HepG2 (cell line): ENCODE data around the gene WWC2. TPM values are rescaled to one million over a fixed set of nuclear protein-coding genes. Genes with fewer than 3 reads are reported as not detected.
A peak's percentile ranks its signal among the peaks of the same experiment; 100 is the strongest.

ENCODE experiments used
- CCAR2 ChIP-seq: fragments of 200-400 bp; formaldehyde crosslinking; optimal IDR thresholded peaks from 2 replicates; pipeline ENCODE3; 2018; ENCODE audit warnings: low read depth, mild to moderate bottlenecking, low read length, moderate library complexity
- FOXK1 ChIP-seq: sonication (generic); formaldehyde crosslinking; IDR thresholded peaks from 2 replicates; pipeline ENCODE4 v1.4.0; 2020; ENCODE audit warnings: low read depth, missing genetic modification reagents, borderline replicate concordance
- GTF2F1 ChIP-seq: fragments of 150-350 bp; IDR thresholded peaks from 2 replicates; pipeline ENCODE4 v1.6.1; 2014; ENCODE audit warnings: low read length
- PPARG ChIP-seq: conservative IDR thresholded peaks from 2 replicates; pipeline ENCODE4 v1.6.1; 2016; ENCODE audit warnings: missing biosample characterization, missing genetic modification reagents
- TMF1 ChIP-seq: sonication (generic); formaldehyde crosslinking; IDR thresholded peaks from 2 replicates; pipeline ENCODE4 v1.8.1; 2022; ENCODE audit warnings: low read depth, missing genetic modification reagents
- TOPORS ChIP-seq: sonication (generic); formaldehyde crosslinking; IDR thresholded peaks from 2 replicates; pipeline ENCODE4 v1.8.0; 2023; ENCODE audit warnings: mild to moderate bottlenecking, missing genetic modification reagents
- ZBTB34 ChIP-seq: sonication (generic); formaldehyde crosslinking; IDR thresholded peaks from 2 replicates; pipeline ENCODE4 v1.8.0; 2022; ENCODE audit warnings: mild to moderate bottlenecking, missing genetic modification reagents
- ZC3H13 ChIP-seq: sonication (generic); formaldehyde crosslinking; IDR thresholded peaks from 2 replicates; pipeline ENCODE4 v1.8.1; 2023; ENCODE audit warnings: mild to moderate bottlenecking, missing genetic modification reagents, moderate library complexity
- ZNF230 ChIP-seq: sonication (generic); formaldehyde crosslinking; IDR thresholded peaks from 2 replicates; pipeline ENCODE4 v1.4.0; 2020; ENCODE audit warnings: mild to moderate bottlenecking, missing genetic modification reagents
- ZNF83 ChIP-seq: sonication (generic); formaldehyde crosslinking; IDR thresholded peaks from 2 replicates; pipeline ENCODE4 v1.4.0; 2020; ENCODE audit warnings: missing genetic modification reagents, mild to moderate bottlenecking, borderline replicate concordance
- polyA plus RNA-seq, 8 experiments: library from polyadenylated mRNA; depleted of rRNA in 3 of 8; stranded (reverse) in 7 of 8; unstranded in 1 of 8; fragments of >200 nt; fragmentation: Illumina TruSeq in 4 of 8; extraction: Trizol in 4 of 8; gene quantifications; 2 replicates each; pipeline versions ENCODE4 v1.2.1 to v1.2.3, GENCODE V29; 2011 to 2016; ENCODE audit warnings: low read depth in 4 of 8, missing spikeins in 1 of 8, mixed read lengths in 1 of 8; ENCODE audit not compliant: insufficient read depth in 1 of 8
- total RNA-seq, 5 experiments: library from RNA; depleted of rRNA; stranded (reverse); fragments of >200 nt; fragmentation: Illumina TruSeq; extraction: Trizol; gene quantifications; 2 replicates each; pipeline ENCODE4 v1.2.3, GENCODE V29; 2016; ENCODE audit warnings: low read depth in 1 of 5
- TF ChIP-seq, protein P1 (sequence below): sonication (generic); formaldehyde crosslinking; IDR thresholded peaks from 2 replicates; pipeline ENCODE4 v1.5.1; 2020; ENCODE audit warnings: mild to moderate bottlenecking, moderate library complexity, missing genetic modification reagents
- TF ChIP-seq, protein P2 (sequence below): sonication (generic); formaldehyde crosslinking; IDR thresholded peaks from 2 replicates; pipeline ENCODE4 v1.4.0; 2020; ENCODE audit warnings: low read depth, missing genetic modification reagents
- TF ChIP-seq, protein P3 (sequence below): sonication (generic); formaldehyde crosslinking; IDR thresholded peaks from 2 replicates; pipeline ENCODE4 v1.4.0; 2020; ENCODE audit warnings: missing genetic modification reagents, borderline replicate concordance
- TF ChIP-seq, protein P4 (sequence below): fragments of 450-650 bp; IDR thresholded peaks from 2 replicates; pipeline ENCODE4 v1.6.1; 2017; ENCODE audit warnings: mild to moderate bottlenecking

The WWC2 gene
- total and polyA plus RNA-seq, 2 of the 13 experiments (the other 11 are each of a cell fraction or from before 2014, with no cell fraction given) = 40.0 to 50.1 TPM

DNA sequence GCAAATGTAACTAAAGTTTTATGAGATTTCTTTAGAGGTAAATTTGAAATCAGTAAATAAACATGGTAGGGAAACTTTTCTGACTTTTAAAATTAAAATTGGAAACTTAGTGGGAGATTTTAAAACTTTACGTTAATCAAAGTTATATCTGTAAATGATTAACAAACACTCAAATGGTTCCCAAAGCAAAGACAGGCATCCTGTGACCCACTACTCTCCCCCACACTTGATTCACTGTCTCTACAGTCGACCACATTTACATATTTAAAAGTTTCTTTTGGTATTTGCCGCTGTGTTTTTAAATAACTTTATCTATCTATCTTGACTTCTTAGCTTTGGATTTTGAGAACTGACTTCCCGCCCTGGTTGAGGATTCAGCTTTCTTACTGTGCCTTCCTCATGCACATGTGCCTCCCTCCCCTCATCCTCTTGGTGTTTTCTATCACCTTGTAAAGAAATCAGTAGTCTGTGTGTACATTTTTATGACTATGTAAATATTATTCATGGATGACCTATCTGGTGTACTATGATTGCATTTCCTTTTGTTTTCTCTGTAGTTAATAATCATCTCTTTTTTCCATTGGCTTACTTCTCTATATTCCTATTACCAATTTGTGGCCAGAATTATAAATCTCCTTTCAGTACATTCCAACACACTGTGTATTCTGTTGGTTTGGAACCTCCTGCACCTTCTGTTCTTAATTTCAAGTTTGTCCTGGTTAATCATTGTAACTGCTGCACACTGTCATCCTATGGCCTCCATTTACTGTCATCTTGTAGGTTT is 72.6 kb downstream of the WWC2 start (continued):
- TF ChIP-seq ZNF230 (CRISPR knock-in tag) (no peak), CCAR2 (no peak), GTF2F1 (no peak), TMF1 (CRISPR knock-in tag) (no peak), ZBTB34 (CRISPR knock-in tag) (no peak), FOXK1 (CRISPR knock-in tag) (no peak; the same call in 1 of the 2 replicates), PPARG (CRISPR knock-in tag) (0 out of 2 replicates have a peak, but pooled peaks have one; percentile 43), ZC3H13 (CRISPR knock-in tag) (no peak), ZNF83 (no peak), TOPORS (CRISPR knock-in tag) (no peak)
- TF ChIP-seq, protein P1, sequence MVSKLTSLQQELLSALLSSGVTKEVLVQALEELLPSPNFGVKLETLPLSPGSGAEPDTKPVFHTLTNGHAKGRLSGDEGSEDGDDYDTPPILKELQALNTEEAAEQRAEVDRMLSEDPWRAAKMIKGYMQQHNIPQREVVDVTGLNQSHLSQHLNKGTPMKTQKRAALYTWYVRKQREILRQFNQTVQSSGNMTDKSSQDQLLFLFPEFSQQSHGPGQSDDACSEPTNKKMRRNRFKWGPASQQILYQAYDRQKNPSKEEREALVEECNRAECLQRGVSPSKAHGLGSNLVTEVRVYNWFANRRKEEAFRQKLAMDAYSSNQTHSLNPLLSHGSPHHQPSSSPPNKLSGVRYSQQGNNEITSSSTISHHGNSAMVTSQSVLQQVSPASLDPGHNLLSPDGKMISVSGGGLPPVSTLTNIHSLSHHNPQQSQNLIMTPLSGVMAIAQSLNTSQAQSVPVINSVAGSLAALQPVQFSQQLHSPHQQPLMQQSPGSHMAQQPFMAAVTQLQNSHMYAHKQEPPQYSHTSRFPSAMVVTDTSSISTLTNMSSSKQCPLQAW (CRISPR knock-in tag) = peak; percentile 55; the same call in 1 of the 2 replicates
- TF ChIP-seq, protein P2, sequence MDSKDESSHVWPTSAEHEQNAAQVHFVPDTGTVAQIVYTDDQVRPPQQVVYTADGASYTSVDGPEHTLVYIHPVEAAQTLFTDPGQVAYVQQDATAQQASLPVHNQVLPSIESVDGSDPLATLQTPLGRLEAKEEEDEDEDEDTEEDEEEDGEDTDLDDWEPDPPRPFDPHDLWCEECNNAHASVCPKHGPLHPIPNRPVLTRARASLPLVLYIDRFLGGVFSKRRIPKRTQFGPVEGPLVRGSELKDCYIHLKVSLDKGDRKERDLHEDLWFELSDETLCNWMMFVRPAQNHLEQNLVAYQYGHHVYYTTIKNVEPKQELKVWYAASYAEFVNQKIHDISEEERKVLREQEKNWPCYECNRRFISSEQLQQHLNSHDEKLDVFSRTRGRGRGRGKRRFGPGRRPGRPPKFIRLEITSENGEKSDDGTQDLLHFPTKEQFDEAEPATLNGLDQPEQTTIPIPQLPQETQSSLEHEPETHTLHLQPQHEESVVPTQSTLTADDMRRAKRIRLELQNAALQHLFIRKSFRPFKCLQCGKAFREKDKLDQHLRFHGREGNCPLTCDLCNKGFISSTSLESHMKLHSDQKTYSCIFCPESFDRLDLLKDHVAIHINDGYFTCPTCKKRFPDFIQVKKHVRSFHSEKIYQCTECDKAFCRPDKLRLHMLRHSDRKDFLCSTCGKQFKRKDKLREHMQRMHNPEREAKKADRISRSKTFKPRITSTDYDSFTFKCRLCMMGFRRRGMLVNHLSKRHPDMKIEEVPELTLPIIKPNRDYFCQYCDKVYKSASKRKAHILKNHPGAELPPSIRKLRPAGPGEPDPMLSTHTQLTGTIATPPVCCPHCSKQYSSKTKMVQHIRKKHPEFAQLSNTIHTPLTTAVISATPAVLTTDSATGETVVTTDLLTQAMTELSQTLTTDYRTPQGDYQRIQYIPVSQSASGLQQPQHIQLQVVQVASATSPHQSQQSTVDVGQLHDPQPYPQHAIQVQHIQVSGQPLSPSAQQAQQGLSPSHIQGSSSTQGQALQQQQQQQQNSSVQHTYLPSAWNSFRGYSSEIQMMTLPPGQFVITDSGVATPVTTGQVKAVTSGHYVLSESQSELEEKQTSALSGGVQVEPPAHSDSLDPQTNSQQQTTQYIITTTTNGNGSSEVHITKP = no peak; the same call in 1 of the 2 replicates
- TF ChIP-seq, protein P3, sequence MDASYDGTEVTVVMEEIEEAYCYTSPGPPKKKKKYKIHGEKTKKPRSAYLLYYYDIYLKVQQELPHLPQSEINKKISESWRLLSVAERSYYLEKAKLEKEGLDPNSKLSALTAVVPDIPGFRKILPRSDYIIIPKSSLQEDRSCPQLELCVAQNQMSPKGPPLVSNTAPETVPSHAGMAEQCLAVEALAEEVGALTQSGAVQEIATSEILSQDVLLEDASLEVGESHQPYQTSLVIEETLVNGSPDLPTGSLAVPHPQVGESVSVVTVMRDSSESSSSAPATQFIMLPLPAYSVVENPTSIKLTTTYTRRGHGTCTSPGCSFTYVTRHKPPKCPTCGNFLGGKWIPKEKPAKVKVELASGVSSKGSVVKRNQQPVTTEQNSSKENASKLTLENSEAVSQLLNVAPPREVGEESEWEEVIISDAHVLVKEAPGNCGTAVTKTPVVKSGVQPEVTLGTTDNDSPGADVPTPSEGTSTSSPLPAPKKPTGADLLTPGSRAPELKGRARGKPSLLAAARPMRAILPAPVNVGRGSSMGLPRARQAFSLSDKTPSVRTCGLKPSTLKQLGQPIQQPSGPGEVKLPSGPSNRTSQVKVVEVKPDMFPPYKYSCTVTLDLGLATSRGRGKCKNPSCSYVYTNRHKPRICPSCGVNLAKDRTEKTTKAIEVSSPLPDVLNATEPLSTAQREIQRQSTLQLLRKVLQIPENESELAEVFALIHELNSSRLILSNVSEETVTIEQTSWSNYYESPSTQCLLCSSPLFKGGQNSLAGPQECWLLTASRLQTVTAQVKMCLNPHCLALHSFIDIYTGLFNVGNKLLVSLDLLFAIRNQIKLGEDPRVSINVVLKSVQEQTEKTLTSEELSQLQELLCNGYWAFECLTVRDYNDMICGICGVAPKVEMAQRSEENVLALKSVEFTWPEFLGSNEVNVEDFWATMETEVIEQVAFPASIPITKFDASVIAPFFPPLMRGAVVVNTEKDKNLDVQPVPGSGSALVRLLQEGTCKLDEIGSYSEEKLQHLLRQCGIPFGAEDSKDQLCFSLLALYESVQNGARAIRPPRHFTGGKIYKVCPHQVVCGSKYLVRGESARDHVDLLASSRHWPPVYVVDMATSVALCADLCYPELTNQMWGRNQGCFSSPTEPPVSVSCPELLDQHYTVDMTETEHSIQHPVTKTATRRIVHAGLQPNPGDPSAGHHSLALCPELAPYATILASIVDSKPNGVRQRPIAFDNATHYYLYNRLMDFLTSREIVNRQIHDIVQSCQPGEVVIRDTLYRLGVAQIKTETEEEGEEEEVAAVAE (CRISPR knock-in tag) = no peak
- TF ChIP-seq, protein P4, sequence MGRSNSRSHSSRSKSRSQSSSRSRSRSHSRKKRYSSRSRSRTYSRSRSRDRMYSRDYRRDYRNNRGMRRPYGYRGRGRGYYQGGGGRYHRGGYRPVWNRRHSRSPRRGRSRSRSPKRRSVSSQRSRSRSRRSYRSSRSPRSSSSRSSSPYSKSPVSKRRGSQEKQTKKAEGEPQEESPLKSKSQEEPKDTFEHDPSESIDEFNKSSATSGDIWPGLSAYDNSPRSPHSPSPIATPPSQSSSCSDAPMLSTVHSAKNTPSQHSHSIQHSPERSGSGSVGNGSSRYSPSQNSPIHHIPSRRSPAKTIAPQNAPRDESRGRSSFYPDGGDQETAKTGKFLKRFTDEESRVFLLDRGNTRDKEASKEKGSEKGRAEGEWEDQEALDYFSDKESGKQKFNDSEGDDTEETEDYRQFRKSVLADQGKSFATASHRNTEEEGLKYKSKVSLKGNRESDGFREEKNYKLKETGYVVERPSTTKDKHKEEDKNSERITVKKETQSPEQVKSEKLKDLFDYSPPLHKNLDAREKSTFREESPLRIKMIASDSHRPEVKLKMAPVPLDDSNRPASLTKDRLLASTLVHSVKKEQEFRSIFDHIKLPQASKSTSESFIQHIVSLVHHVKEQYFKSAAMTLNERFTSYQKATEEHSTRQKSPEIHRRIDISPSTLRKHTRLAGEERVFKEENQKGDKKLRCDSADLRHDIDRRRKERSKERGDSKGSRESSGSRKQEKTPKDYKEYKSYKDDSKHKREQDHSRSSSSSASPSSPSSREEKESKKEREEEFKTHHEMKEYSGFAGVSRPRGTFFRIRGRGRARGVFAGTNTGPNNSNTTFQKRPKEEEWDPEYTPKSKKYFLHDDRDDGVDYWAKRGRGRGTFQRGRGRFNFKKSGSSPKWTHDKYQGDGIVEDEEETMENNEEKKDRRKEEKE = no peak
